Measurements from ENCODE around the gene NTN5. TPM values are rescaled to one million over a fixed set of nuclear protein-coding genes. Genes with fewer than 3 reads are reported as not detected.

Gene NTN5
- total and polyA plus RNA-seq, 3 donors from 2014 or later, result 0.87 to 4.3 (median 1.6) TPM

- no peak for DNase-seq
- 67% methylated on average over 3 of the region's 3 CpGs; no CpG with 5 or more reads in 1 of the 2 donors for WGBS, 2 donors
- no peak overlapping the region for H3K4me3 ChIP-seq
Observed at GRCh38 chr19:48668332-48668731, 4.5 kb downstream of the NTN5 start.

GRCh38 chr19:48665786-48666185, 7.0 kb downstream of the NTN5 start:
- TF ChIP-seq CTCF (IDR thresholded peaks at IDR 0.05), result no peak
- TF ChIP-seq POLR2A (IDR thresholded peaks at IDR 0.05), result no peak
- intact Hi-C loops (cut with DNase I; ENCODE audit: low total_unique reads), result no loop called here
- Histone ChIP-seq H3K27ac (no peak overlapping the region), H3K36me3 (ENCODE audit: low read depth, missing control alignments) (no peaks in the 10 kb centered on the region), H3K9me3 (no peaks in the 10 kb centered on the region), H3K27me3 (no peaks in the 10 kb centered on the region), H3K4me1 (peaks cover 4% of the 10 kb centered on the region), H3K4me3 (no peak overlapping the region)
- no peak for DNase-seq
- WGBS, 2 donors, result 89 to 91% methylated on average over 6 of the region's 6 CpGs

More at GRCh38 chr19:48668332-48668731, 4.5 kb downstream of the NTN5 start:
- intact Hi-C loops (cut with DNase I; ENCODE audit: low total_unique reads), result no loop called here
- Histone ChIP-seq H3K9me3 (no peaks in the 10 kb centered on the region), H3K36me3 (ENCODE audit: low read depth, missing control alignments) (no peaks in the 10 kb centered on the region), H3K27me3 (no peaks in the 10 kb centered on the region), H3K27ac (no peak overlapping the region), H3K4me1 (peaks cover 4% of the 10 kb centered on the region)
- TF ChIP-seq CTCF (IDR thresholded peaks at IDR 0.05) (no peak), POLR2A (IDR thresholded peaks at IDR 0.05) (no peak)

GRCh38 chr19:48664476-48664875, 8.3 kb downstream of the NTN5 start:
- H3K9me3 ChIP-seq, result no peaks in the 10 kb centered on the region
- no peaks in the 10 kb centered on the region for H3K27me3 ChIP-seq
- peaks cover 4% of the 10 kb centered on the region for H3K4me1 ChIP-seq
- TF ChIP-seq CTCF (IDR thresholded peaks at IDR 0.05) (no peak), POLR2A (IDR thresholded peaks at IDR 0.05) (no peak)
- 85 to 89% methylated on average over 12 to 13 of the region's 14 CpGs for WGBS, 2 donors
- no peak overlapping the region for H3K27ac ChIP-seq
- H3K4me3 ChIP-seq, result no peak overlapping the region
- no peaks in the 10 kb centered on the region for H3K36me3 ChIP-seq (ENCODE audit: low read depth, missing control alignments)
- no peak for DNase-seq
- intact Hi-C loops (cut with DNase I; ENCODE audit: low total_unique reads), result no loop called here

- TF ChIP-seq POLR2A (IDR thresholded peaks at IDR 0.05), result no peak
- TF ChIP-seq CTCF (IDR thresholded peaks at IDR 0.05), result no peak
- no peak for DNase-seq
- H3K9me3 ChIP-seq, result no peaks in the 10 kb centered on the region
- H3K4me3 ChIP-seq, result no peak overlapping the region
- no peaks in the 10 kb centered on the region for H3K36me3 ChIP-seq (ENCODE audit: low read depth, missing control alignments)
- H3K27ac ChIP-seq, result no peak overlapping the region
- peaks cover 4% of the 10 kb centered on the region for H3K4me1 ChIP-seq
- intact Hi-C loops (cut with DNase I; ENCODE audit: low total_unique reads), result no loop called here
- 92 to 99% methylated on average over 4 of the region's 4 CpGs for WGBS, 2 donors
- H3K27me3 ChIP-seq, result no peaks in the 10 kb centered on the region
Observed at GRCh38 chr19:48663667-48664066, 9.2 kb downstream of the NTN5 start.

GRCh38 chr19:48661711-48662090, 11.1 kb downstream of the NTN5 start:
- 20 to 77% methylated on average over 1 to 50 of the region's 50 CpGs for WGBS, 2 donors
- peaks cover 4% of the 10 kb centered on the region for H3K4me1 ChIP-seq
- intact Hi-C loops (cut with DNase I; ENCODE audit: low total_unique reads), result no loop called here
- peak overlapping the region; percentile 49 to 53 for H3K4me3 ChIP-seq
- peak overlapping the region; percentile 39 to 60 for H3K27ac ChIP-seq
- no peaks in the 10 kb centered on the region for H3K36me3 ChIP-seq (ENCODE audit: low read depth, missing control alignments)
- DNase-seq, result no peak
- TF ChIP-seq CTCF (IDR thresholded peaks at IDR 0.05) (no peak), POLR2A (IDR thresholded peaks at IDR 0.05) (no peak)
- no peaks in the 10 kb centered on the region for H3K27me3 ChIP-seq
- no peaks in the 10 kb centered on the region for H3K9me3 ChIP-seq
